SK-N-SH (cell line): Measurements from ENCODE around the gene C4orf50. TPM values are rescaled to one million over a fixed set of nuclear protein-coding genes. Genes with fewer than 3 reads are reported as not detected.
"Not testable (repeated sequence)": the region's sequence is repeated elsewhere in the genome, so short reads cannot be mapped to it uniquely, and the experiment has no call there.

ENCODE experiments used
- CTCF ChIA-PET: fragments of 300-600, 350-600 bp; formaldehyde crosslinking; extraction: SDS; loops from one replicate; lab custom pipeline; 2021; lab: Yijun Ruan, JAX
- POLR2A ChIA-PET: fragments of 350-600 bp; sonication (Branson Sonifier 250); formaldehyde crosslinking; extraction: SDS; loops from one replicate; lab custom pipeline; 2020; ENCODE audit warnings: antibody characterized with exemption, inconsistent platforms; lab: Yijun Ruan, JAX
- DNase-seq: peaks from one replicate; pipeline ENCODE4 v3.0.0; 2012
- H2AFZ ChIP-seq: fragments of 200-600 bp; sonication (generic); 2 replicates; pipeline ENCODE4 v1.8.1; 2016; ENCODE audit warnings: antibody characterized with exemption, mild to moderate bottlenecking, low read depth
- H3F3A ChIP-seq: fragments of 200-600 bp; sonication (generic); replicated peaks from 2 replicates; pipeline ENCODE3; 2016; ENCODE audit warnings: antibody characterized with exemption, mild to moderate bottlenecking; ENCODE audit not compliant: insufficient read depth
- H3K27ac ChIP-seq, 2 experiments: fragments of 200-500 bp in 1 of 2; fragments of 200-600 bp in 1 of 2; sonication (Bioruptor generic) in 1 of 2; sonication (generic), shearing (Covaris generic) in 1 of 2; 2 replicates each; pipeline versions ENCODE4 v1.5.1 to v1.6.1; 2014 to 2016; ENCODE audit warnings: low read depth in 2 of 2, inconsistent platforms in 1 of 2, low read length in 1 of 2, mild to moderate bottlenecking in 1 of 2, mixed read lengths in 1 of 2
- H3K27me3 ChIP-seq: fragments of 200-600 bp; sonication (generic), shearing (Covaris generic); 2 replicates; pipeline ENCODE4 v1.6.1; 2016; ENCODE audit warnings: mixed run types; ENCODE audit not compliant: insufficient read depth
- H3K36me3 ChIP-seq, 2 experiments: fragments of 200-500 bp in 1 of 2; fragments of 200-600 bp in 1 of 2; sonication (Bioruptor generic) in 1 of 2; sonication (generic) in 1 of 2; replicated peaks in 1 of 2; 2 replicates each; pipeline versions ENCODE3 to v1.5.1; 2014 to 2016; ENCODE audit warnings: low read length in 1 of 2, mild to moderate bottlenecking in 1 of 2; ENCODE audit not compliant: insufficient read depth in 2 of 2, control insufficient read depth in 1 of 2
- H3K4me1 ChIP-seq, 2 experiments: fragments of 200-500 bp in 1 of 2; fragments of 200-600 bp in 1 of 2; sonication (Bioruptor generic) in 1 of 2; sonication (generic), shearing (Covaris generic) in 1 of 2; 2 replicates each; pipeline versions ENCODE4 v1.5.1 to v1.6.1; 2014 to 2016; ENCODE audit warnings: low read depth in 1 of 2, low read length in 1 of 2, mixed run types in 1 of 2; ENCODE audit not compliant: insufficient read depth in 2 of 2, control insufficient read depth in 1 of 2
- H3K4me2 ChIP-seq: fragments of 200-600 bp; sonication (generic), shearing (Covaris generic); 2 replicates; pipeline ENCODE4 v1.6.1; 2017; ENCODE audit warnings: mixed run types
- H3K4me3 ChIP-seq, 2 experiments: fragments of 200-500 bp in 1 of 2; fragments of 200-600 bp in 1 of 2; sonication (Bioruptor generic) in 1 of 2; sonication (generic), shearing (Covaris generic) in 1 of 2; 2 replicates each; pipeline versions ENCODE4 v1.5.1 to v1.8.1; 2014 to 2016; ENCODE audit warnings: low read depth in 2 of 2, inconsistent platforms in 1 of 2, low read length in 1 of 2, mild to moderate bottlenecking in 1 of 2, mixed read lengths in 1 of 2, moderate library complexity in 1 of 2
- H3K79me2 ChIP-seq: fragments of 200-600 bp; sonication (generic); 2 replicates; pipeline ENCODE4 v1.8.1; 2017; ENCODE audit warnings: mild to moderate bottlenecking; ENCODE audit not compliant: insufficient read depth
- H3K9ac ChIP-seq: fragments of 200-600 bp; sonication (generic); 2 replicates; pipeline ENCODE4 v1.6.1; 2017; ENCODE audit warnings: mixed run types
- H3K9me2 ChIP-seq: fragments of 200-600 bp; sonication (generic); 2 replicates; pipeline ENCODE4 v1.6.1; 2017; ENCODE audit warnings: mixed run types
- H3K9me3 ChIP-seq: fragments of 200-600 bp; sonication (generic); 2 replicates; pipeline ENCODE4 v1.6.1; 2017; ENCODE audit warnings: mixed run types, mild to moderate bottlenecking, moderate library complexity
- H4K20me1 ChIP-seq: fragments of 200-600 bp; sonication (generic); 2 replicates; pipeline ENCODE4 v1.6.1; 2017; ENCODE audit warnings: mild to moderate bottlenecking, mixed run types; ENCODE audit not compliant: insufficient read depth
- JUND ChIP-seq: IDR thresholded peaks from 2 replicates; pipeline ENCODE4 v1.4.0; 2012
- MXI1 ChIP-seq: IDR thresholded peaks from 2 replicates; pipeline ENCODE4 v1.6.1; 2012; ENCODE audit warnings: mild to moderate bottlenecking, low read depth, low read length, improper control_type of control experiment
- NRF1 ChIP-seq: IDR thresholded peaks from 2 replicates; pipeline ENCODE4 v1.6.1; 2012; ENCODE audit warnings: low read depth, mild to moderate bottlenecking, low read length
- POLR2AphosphoS5 ChIP-seq: IDR thresholded peaks from 2 replicates; pipeline ENCODE4 v1.6.1; 2012; ENCODE audit warnings: low read depth, low read length
- RAD21 ChIP-seq: IDR thresholded peaks from 2 replicates; pipeline ENCODE4 v1.6.1; 2012; ENCODE audit warnings: mild to moderate bottlenecking, low read length
- RXRA ChIP-seq: IDR thresholded peaks from 2 replicates; pipeline ENCODE4 v1.4.0; 2012; ENCODE audit warnings: low read depth, mild to moderate bottlenecking, borderline replicate concordance
- TAF1 ChIP-seq: IDR thresholded peaks from 2 replicates; pipeline ENCODE4 v1.6.1; 2012; ENCODE audit warnings: low read depth, mild to moderate bottlenecking, low read length, moderate library complexity, borderline replicate concordance
- WGBS: methylation state at CpG from one replicate; pipeline ENCODE4 v1.1.6; 2017; ENCODE audit warnings: low lambda C conversion rate; 5-methylcytosine and 5-hydroxymethylcytosine counted together
- polyA plus RNA-seq, 3 experiments: library from polyadenylated mRNA; depleted of rRNA; stranded (reverse); fragments of >200 nt; gene quantifications; 2 replicates each; pipeline ENCODE4 v1.2.3, GENCODE V29; 2012
- TF ChIP-seq, protein P1 (sequence below): fragments of 200-600 bp; sonication (generic); IDR thresholded peaks from 2 replicates; pipeline ENCODE4 v1.6.1; 2017; ENCODE audit warnings: antibody characterized with exemption, mild to moderate bottlenecking, moderate library complexity
- TF ChIP-seq, protein P2 (sequence below): fragments of 150-350 bp; IDR thresholded peaks from 2 replicates; pipeline ENCODE4 v1.6.1; 2016; ENCODE audit warnings: mild to moderate bottlenecking, low read depth, low read length
- TF ChIP-seq, protein P3 (sequence below): fragments of 150-350 bp; IDR thresholded peaks from 2 replicates; pipeline ENCODE4 v1.6.1; 2017; ENCODE audit warnings: antibody characterized with exemption, low read length, low read depth, borderline replicate concordance

Gene C4orf50
- polyA plus RNA-seq, 1 of the 3 experiments (the other 2 are of a cell fraction) = under 0.01 TPM

DNA sequence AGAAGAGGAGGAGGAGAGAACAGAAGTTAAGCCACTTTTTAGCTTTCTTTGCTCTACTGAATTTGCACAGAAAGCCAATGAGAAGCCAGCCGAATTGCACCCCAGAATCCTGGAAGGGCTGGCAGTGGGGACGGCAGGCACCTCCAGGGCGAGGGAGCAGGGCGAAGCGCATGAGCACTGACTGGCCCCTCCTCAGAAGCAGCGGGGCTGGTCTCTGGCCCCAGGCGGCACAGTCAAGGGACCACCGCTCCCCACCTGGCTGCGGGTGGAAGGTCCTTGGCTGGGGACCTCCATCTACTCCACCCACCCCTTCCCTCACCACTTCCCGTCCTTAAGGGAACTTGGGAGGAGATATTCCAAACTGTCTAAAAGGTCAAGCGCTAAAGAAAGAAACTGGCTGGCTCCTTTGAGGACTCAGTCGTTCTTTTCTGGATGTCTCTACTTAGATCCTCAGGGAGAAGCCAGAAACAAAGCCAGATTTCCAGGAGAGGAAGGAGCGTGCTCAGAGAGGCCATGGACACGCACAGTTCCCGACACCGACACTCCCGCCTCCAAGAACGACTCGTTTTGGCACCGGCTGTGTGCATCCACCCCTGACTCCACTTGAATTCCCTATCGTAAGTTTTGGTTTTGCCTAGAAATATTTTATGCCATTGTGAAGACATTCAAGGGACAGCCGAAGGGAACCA is 65.8 kb downstream of the C4orf50 start:
- H3K79me2 ChIP-seq = no peaks in the 10 kb centered on the region
- 68% methylated on average over 20 of the region's 22 CpGs for WGBS
- peaks cover 0 to 37% of the 10 kb centered on the region in 2 experiments; a peak in 1 of 4 replicates for H3K4me1 ChIP-seq
- POLR2A ChIA-PET = no interaction called here
- no peak for TF ChIP-seq RAD21
- no peak for TF ChIP-seq RXRA
- TF ChIP-seq TAF1 = no peak
- TF ChIP-seq, protein P1, sequence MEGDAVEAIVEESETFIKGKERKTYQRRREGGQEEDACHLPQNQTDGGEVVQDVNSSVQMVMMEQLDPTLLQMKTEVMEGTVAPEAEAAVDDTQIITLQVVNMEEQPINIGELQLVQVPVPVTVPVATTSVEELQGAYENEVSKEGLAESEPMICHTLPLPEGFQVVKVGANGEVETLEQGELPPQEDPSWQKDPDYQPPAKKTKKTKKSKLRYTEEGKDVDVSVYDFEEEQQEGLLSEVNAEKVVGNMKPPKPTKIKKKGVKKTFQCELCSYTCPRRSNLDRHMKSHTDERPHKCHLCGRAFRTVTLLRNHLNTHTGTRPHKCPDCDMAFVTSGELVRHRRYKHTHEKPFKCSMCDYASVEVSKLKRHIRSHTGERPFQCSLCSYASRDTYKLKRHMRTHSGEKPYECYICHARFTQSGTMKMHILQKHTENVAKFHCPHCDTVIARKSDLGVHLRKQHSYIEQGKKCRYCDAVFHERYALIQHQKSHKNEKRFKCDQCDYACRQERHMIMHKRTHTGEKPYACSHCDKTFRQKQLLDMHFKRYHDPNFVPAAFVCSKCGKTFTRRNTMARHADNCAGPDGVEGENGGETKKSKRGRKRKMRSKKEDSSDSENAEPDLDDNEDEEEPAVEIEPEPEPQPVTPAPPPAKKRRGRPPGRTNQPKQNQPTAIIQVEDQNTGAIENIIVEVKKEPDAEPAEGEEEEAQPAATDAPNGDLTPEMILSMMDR = no peak
- no peak for TF ChIP-seq MXI1
- TF ChIP-seq, protein P2, sequence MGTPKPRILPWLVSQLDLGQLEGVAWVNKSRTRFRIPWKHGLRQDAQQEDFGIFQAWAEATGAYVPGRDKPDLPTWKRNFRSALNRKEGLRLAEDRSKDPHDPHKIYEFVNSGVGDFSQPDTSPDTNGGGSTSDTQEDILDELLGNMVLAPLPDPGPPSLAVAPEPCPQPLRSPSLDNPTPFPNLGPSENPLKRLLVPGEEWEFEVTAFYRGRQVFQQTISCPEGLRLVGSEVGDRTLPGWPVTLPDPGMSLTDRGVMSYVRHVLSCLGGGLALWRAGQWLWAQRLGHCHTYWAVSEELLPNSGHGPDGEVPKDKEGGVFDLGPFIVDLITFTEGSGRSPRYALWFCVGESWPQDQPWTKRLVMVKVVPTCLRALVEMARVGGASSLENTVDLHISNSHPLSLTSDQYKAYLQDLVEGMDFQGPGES = no peak
- TF ChIP-seq JUND = no peak
- TF ChIP-seq, protein P3, sequence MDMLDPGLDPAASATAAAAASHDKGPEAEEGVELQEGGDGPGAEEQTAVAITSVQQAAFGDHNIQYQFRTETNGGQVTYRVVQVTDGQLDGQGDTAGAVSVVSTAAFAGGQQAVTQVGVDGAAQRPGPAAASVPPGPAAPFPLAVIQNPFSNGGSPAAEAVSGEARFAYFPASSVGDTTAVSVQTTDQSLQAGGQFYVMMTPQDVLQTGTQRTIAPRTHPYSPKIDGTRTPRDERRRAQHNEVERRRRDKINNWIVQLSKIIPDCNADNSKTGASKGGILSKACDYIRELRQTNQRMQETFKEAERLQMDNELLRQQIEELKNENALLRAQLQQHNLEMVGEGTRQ = no peak
- TF ChIP-seq NRF1 = no peak
- no peak for TF ChIP-seq POLR2AphosphoS5
- no peak overlapping the region for H3K27ac ChIP-seq
- no peak overlapping the region for H3K9ac ChIP-seq
- no peaks in the 10 kb centered on the region for H3K9me2 ChIP-seq
- H3K36me3 ChIP-seq = no peaks in the 10 kb centered on the region
- CTCF ChIA-PET = interaction anchor here (1.0 to 1.1 kb wide), 2 partner anchors 45 to 298 kb away, joined by 3 read pairs; no protein-coding TSS in a partner anchor
- no peaks in the 10 kb centered on the region for H4K20me1 ChIP-seq
- H3F3A ChIP-seq = no peaks in the 10 kb centered on the region
- no peak overlapping the region for H3K4me3 ChIP-seq
- no peak for DNase-seq
- no peaks in the 10 kb centered on the region for H3K27me3 ChIP-seq
- H3K9me3 ChIP-seq = no peaks in the 10 kb centered on the region
- H2AFZ ChIP-seq = no peak overlapping the region
- H3K4me2 ChIP-seq = no peak overlapping the region

DNA sequence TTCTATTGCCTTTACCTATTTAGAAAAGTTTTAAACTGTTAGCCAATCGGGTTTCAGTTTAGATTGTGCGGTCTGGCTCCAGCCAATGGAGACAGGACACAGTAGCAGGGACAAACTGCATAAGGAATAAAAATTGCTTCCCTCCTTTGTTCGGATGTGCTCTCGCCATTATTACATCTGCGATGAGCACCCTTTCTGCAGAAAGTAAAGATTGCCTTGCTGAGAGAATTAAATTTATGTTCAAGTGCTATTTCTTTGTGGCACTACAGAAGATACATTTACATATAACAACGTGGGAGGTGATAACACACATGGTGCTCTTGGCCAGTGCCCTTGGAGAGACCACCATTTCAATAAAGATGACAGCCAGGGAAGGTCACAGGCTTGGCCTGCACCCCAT is 71.6 kb downstream of the C4orf50 start:
- H4K20me1 ChIP-seq, H3K79me2 ChIP-seq, H2AFZ ChIP-seq, CTCF ChIA-PET, H3K9me2 ChIP-seq, H3K4me1 ChIP-seq, H3K27ac ChIP-seq, H3K9ac ChIP-seq, H3K9me3 ChIP-seq, H3K27me3 ChIP-seq, H3K4me3 ChIP-seq, H3K4me2 ChIP-seq, DNase-seq, H3F3A ChIP-seq, POLR2A ChIA-PET, H3K36me3 ChIP-seq: not testable (repeated sequence)
- WGBS = 36% methylated on average over 6 of the region's 6 CpGs
